Suppressor macrophage (primary cell): Measurements from ENCODE around the gene ZNF665.
A peak's percentile ranks its signal among the peaks of the same experiment; 100 is the strongest.
"Not testable (repeated sequence)": the region's sequence is repeated elsewhere in the genome, so short reads cannot be mapped to it uniquely, and the experiment has no call there.

Experiments
- DNase-seq, 4 experiments: peaks; one replicate each; pipeline ENCODE4 v3.0.0-alpha.2; 2020 to 2022
- total RNA-seq, 17 experiments: gene quantifications; one replicate each; lab custom pipeline; 2026; ENCODE audit warnings: mixed read lengths in 6 of 17, inconsistent platforms in 3 of 17; lab: John Stamatoyannopoulos, UW

Gene ZNF665
- 0.39 to 5.8 (median 1.6) reads per million in 17 experiments for total RNA-seq

DNA sequence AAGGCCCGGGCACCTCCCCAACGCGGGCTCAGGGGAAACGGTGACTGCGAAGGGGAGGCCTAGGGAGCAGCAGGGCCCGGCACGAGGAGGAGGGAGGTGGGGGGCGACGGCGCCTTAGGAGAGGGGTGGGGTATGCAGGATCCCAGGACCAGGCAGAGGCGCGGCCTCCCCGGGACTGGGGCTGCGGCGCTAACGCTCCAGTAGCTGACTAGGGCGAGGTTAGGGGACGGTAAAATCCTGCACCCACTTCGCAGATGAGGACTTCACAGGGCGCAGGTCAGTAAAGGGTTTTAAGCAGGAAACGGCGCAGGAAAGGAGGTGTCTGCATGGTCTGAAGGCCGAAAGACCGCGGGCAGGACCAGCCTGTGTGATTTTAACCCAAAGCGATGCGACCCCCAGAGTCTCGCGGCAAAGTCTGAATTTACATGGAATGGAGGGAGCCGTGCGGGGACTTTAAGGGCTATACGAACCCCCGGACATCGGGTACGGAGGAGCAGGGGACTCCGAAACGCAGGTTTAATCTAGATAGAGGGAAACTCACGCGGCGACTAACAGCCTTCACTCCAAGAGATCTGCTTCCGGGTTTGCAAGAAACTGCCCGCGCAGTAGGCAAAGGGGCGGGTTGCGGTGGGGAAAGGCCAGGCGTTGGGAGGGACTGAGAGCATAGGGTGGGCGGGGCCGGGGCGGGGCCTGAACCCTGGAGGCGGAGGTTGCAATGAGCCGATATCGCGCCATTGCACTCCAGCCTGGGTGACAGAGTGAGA lies at the start of gene ZNF665:
TSS of gene ZNF665 (minus strand) at position 588 of the 764 bp plus-strand sequence. CDS start 10,460 bp downstream, outside the sequence.
- DNase-seq, result peak; percentile 84 to 95 (median 92)

DNA sequence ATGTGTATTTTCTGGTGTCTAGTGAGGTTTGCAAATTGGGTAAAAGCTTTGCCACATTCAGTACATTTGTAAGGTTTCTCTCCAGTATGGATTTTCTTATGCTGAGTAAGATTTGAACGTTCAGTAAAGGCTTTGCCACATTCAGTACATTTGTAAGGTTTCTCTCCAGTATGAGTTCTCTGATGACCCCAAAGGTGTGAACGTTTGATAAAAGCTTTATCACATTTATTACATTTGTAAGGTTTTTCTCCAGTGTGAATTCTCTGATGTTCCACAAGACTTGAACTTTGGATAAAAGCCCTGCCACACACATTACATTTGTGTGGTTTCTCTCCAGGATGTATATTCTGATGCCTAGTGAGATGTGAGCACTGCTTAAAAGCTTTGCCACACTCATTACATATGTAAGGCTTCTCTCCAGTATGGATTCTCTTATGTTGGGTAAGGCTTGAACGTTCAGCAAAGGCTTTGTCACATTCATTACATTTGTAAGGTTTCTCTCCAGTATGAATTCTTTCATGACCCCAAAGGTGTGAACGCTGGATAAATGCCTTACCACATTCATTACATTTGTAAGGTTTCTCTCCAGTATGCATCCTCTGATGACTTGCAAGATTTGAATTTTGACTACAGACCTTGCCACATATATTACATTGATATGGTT lies 44.1 kb upstream of the ZNF665 start:
- no peak for DNase-seq

DNA sequence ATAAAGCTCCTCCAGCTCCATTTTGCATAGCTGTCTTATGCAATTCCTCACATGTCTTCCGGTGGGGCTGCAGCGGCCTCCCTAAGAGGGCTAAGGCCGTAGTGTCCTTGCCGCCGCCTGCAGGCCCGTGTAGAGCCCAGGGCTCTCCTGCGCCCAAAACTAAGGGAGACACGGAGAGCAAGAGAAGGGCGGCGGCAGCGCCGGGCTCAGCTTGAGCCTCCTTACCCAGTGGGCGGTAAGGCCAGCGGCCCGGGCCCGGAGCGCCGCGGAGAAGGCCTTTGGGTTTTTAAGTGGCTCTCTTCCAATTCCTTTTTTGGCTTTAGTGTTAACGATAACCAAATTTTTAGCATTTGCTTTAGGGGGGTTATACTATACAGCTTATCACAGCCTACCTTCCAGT lies 31.4 kb upstream of the ZNF665 start:
- DNase-seq, result no peak

DNA sequence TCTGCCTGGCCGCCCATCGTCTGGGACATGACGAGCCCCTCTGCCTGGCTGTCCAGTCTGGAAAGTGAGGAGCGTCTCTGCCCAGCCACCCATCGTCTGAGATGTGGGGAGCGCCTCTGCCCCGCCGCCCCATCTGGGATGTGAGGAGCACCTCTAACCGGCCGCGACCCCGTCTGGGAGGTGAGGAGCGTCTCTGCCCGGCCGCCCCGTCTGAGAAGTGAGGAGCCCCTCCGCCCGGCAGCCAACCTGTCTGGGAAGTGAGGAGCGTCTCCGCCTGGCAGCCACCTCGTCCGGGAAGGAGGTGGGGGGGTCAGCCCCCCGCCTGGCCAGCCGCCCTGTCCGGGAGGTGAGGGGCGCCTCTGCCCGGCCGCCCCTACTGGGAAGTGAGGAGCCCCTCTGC lies 29.6 kb upstream of the ZNF665 start:
- DNase-seq, result not testable (repeated sequence)

DNA sequence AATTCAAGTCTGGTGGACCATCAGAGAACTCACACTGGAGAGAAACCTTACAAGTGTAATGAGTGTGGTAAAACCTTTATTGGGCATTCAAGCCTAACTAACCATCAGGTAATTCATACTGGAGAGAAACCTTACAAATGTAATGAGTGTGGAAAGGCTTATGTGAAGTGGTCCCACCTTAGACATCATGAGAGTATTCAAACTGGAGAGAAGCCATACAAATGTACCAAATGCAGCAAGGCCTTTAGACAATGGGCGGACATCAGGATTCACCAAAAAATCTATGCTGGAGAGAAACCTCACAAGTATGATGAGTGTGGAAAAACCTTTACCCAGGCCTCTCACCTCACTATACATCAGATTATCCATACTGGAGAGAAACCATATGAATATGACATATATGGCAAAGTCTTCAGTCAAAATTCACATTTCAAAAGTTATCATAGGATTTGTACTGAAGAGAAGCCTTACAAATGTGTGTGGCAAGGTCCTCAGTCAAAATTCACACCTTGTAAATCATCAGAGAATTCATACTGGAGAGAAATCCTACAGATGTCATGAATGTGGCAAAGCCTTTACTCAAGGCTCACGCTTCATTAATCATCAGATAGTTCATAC lies 19.7 kb upstream of the ZNF665 start:
- DNase-seq, result no peak

DNA sequence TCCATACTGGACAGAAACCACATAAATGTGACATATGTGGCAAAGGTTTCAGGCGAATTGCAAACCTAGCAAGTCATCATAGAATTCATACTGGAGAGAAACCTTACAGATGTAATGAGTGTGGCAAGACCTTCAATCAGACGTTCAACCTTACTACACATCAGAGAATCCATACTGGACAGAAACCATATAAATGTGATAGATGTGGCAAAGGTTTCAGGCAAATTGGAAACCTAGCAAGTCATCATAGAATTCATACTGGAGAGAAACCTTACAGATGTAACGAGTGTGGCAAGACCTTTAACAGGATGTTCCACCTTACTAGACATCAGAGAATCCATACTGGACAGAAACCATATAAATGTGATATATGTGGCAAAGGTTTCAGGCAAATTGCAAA lies 18.4 kb upstream of the ZNF665 start:
- DNase-seq, result not testable (repeated sequence)

DNA sequence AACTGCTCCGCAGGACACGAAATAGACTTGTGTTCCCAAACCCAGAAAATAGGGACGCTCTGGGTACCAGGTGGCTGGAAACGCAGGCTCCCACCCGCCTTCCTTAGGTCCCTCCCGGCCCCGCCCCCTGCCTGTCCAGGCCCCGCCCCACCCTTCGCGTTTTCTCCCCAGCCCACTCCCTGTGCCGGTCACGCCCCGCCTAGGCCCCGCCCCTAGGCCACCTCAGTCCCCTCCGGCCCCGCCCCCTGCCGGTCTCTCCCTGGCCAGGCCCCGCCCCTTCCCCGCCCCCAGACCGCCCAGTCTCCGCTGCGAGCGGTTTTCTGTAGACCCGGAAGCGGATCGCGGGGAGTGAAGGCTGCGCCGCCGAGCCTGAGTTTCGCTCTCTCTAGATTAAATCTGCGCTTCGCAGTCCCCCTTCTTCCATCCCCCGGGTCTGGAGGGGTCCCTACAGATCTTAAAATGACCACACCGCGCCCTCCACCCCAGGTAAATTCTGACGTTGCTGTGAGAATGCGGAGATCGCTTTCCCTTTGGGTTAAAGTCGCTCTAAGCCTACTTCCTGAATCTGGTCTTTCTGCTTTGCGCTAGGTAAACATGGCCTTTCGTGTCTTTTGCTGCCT lies 3.7 kb upstream of the ZNF665 start:
- DNase-seq, result peak; percentile 92 to 100 (median 96)

DNA sequence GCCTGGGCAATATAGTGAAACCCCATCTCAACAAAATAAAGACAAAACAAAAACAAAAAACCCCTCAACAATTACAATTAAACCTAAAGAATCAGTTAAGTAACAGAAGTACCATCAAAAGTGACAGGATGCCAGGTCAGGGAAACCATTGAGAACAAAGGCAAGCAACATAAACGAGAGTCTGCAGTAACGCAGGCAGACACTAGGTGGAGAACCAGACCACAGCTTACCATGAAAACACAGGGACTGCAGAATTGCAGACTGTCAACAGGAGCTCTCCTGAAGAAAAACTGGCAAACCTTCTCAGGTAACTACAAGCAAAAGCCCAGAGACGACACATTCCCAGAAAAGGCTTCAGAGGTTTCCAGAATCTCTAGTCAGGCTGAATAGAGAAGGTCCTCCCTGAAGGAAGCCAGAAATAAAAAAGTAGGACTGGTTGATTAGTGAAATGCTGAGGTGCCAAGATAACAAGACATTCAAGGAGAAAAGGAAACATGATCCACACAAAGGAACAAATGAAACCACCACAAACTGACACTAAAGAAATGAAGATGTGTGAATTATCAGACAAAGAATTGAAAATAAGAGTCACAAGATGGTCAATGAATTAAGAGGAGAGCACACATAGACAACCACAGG lies 2.2 kb upstream of the ZNF665 start:
- peak; percentile 77 to 86 (median 82) for DNase-seq

DNA sequence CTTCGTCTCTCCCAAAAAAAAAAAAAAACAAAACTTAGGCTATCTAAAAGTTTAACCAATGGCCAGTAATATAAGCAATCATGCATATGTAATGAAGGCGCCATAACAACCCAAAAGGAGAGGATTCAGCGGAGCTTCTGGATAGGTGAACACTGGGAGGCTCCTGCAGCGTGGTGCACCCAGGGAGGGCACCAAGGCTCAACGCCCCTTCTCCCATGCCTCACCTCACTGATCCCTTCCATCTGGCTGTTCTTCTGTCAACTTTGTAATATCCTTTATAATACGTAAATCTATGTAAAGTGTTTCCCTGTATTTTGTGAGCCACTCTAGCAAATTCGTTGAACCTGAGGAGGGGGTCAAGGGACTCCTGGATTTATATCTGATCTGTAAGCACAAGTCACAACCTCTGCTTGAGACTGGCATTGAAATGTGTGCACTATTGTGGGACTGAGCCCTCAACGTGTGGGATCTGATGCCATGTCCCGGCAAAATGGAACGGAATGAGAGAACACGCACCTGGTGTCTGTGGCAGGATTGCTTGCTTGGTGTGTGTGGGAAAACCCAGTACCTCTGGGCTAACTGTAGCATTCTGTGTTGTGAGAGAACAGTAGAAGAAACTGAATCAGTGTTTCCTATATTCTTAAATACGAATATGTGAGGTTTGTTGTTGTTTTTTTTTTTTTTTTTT lies 521 bp upstream of the ZNF665 start:
- DNase-seq, result no peak

DNA sequence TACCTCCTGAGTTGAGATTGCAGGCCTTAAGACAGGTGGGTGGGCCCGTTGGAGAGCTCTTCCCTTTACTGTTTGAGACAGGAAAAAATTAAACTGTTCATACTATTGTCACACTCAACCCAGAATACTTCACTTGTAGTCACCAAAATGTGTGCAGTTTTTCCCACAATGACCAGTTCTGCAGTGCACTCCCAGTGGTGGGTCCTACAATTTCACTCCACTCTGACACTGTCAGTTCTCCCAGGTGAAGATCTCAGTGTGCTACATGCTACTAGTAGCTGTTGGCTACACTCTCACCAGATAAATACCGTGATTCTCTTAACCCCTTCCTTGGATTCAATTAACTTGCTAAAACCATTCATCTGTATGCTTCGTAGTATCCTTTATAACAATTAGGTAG lies 2.9 kb downstream of the ZNF665 start:
- DNase-seq, result no peak

DNA sequence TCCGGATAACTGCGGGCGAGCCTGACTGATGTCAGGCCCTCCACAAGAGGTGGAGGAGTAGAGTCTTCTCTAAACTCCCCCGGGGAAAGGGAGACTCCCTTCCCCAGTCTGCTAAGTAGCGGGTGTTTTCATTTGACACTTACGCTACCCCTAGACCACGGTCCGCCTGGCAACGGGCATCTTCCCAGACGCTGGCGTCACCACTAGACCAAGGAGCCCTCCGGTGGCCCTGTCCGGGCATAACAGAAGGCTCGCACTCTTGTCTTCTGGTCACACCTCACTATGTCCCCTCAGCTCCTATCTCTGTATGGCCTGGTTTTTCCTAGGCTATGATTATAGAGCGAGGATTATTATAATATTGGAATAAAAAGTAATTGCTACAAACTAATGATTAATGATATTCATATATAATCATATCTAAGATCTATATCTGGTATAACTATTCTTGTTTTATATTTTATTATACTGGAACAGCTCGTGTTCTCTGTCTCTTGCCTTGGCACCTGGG lies 3.4 kb downstream of the ZNF665 start:
- DNase-seq, result not testable (repeated sequence)

DNA sequence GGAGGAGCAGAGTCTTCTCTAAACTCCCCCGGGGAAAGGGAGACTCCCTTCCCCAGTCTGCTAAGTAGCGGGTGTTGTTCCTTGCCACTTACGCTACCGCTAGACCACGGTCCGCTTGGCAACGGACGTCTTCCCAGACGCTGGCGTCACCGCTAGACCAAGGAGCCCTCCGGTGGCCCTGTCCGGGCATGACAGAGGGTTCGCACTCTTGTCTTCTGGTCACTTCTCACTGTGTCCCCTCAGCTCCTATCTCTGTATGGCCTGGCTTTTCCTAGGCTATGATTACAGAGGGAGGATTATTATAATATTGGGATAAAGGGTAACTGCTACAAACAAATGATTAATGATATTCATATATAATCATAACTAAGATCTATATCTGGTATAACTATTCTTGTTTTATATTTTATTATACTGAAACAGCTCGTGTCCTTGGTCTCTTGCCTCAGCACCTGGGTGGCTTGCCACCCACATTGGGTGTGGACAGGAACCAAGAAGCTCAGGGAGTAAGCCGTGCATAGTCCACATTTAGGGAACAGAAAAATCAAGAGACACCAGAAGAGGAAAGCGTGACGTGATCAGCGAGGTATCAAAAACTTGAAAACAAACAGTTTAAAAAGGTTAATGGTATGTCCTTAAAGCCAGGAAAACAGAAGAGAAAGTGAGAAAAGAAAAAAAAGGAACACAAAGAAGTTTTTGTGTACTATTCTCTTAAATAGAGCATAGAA lies 7.8 kb downstream of the ZNF665 start:
- peak in 2 of 4 experiments; percentile 26 to 43 for DNase-seq

DNA sequence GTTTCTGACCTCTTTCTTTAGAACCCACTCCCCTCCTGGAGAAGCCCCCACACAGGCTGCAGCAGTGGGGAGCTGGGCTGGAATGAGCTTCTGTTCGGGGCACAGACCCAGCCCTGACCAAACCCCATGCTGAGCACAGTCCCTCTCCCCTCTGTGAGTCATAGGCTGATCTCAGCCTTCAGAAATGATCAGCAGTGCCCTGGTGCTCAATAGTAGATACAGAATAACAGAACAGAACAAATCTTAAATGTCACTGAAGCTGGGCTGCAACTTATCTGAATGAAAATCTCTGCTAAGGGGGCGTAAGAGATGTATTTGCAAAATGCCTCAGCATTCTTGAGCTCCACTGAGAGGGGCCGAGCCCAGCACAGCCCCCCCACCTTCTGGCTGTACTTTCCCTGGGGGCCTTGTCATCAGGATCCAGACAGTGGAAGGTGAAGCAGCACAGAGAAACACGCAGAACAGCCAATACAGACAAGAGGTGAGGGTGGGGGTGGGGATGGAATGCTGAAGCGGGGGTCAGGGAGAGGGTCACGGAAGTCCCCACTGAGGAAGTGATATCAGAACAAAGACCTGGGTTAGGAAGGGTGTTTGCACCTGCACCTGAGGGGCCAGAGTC lies 9.9 kb downstream of the ZNF665 start:
- no peak for DNase-seq

DNA sequence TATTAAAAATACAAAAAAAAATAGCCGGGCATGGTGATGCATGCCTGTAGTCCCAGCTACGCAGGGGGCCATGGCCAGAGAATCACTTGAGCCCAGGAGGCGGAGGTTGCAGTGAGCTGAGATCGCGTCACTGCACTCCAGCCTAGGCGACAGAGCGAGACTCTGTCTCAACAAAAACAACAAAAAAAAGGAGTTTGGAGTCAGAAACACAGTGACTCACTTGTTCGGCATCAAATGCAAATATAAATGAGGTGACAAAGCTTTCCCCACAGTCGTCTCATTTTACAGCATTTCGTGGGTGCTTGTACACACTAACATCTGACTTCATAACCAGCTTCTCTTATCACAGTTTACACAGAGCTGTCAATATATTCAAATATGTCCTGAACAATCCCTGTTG lies 11.0 kb downstream of the ZNF665 start:
- no peak for DNase-seq

DNA sequence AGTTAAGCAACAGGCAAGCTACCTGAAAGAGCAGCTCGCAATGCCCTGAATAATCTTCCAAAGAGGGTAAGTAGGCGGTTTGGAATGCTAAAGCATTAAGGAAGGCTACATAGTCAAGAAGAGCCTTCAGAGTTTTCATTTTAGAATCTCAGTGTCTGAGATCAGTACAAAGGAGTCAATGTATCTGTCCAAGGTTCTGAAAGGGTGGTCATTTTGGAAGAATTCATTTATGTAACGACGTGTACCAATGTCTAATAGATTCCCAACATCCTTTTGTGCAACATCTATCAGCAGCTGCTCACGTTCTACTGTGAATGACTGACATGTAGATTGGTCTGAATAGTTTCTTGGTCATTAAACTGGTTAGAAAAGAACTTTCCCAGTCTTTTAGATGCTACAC lies 15.2 kb downstream of the ZNF665 start:
- no peak for DNase-seq

DNA sequence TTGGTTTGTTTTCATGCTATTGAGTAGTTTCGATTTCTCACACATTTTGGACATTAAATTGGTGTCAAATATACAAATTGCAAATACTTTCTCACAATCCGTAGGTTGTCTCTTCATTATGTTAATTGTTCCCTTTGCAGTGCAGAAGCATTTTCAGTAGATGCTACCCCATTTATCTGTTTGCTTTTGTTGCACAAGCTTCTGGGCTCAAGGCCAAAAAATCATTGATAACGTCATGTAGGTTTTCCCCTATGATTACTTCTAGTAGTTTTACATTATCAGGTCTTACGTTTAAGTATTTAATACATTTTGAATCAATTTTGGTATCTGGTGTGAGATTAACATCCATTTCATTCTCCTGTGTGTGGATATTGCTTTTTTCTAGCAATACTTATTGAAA lies 20.3 kb downstream of the ZNF665 start:
- no peak for DNase-seq

DNA sequence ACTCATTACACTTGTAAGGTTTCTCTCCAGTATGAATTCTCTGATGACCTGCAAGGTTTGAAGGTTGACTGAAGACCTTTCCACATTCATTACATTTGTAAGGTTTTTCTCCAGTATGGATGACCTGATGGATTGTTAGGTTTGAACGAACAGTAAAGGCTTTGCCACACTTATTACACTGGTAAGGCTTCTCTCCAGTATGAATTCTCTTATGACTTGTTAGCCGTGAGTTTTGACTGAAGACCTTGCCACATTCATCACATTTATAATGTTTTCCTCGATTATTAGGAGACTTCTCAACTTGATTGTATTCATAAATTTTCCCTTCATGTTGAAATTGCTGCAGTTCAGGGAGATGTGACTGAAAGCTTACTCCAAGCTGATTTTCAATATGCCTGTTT lies 27.5 kb downstream of the ZNF665 start:
- no peak for DNase-seq

DNA sequence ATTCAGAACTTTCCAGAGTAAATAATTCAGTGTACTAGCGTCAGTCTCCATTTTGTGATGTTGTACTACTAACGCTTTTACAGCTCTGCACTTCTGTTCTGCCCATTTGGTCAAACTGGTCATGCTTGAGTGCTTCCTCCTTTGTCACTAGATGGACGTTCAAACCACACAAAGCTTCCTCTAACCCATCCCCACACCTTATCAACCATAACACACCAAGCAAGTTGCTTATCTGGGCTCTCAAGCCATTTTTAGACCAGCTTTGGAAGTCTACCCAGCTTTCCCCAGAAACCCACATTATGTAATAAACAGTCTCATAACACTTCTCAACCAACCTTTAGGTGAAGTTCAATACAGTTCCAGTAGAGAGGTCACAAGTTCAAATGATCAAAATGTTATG lies 32.0 kb downstream of the ZNF665 start:
- DNase-seq, result no peak

DNA sequence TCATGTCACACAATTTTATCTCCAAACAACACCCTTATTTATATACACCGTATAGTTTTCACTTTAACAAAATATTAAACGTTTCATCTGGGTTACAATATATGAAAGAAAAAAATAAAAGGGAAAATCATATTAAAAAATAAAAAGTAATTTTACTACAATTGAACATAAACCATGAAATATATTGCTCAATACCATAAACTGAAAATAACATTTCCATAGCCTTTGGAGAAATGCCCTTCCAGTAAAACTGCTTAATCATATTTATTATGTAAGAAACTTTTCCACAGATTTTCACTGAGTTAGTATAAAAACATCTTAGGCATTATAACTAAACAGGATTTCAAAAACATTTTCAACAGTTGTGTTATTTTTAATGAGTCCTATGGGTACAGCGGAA lies 32.8 kb downstream of the ZNF665 start:
- DNase-seq, result no peak

DNA sequence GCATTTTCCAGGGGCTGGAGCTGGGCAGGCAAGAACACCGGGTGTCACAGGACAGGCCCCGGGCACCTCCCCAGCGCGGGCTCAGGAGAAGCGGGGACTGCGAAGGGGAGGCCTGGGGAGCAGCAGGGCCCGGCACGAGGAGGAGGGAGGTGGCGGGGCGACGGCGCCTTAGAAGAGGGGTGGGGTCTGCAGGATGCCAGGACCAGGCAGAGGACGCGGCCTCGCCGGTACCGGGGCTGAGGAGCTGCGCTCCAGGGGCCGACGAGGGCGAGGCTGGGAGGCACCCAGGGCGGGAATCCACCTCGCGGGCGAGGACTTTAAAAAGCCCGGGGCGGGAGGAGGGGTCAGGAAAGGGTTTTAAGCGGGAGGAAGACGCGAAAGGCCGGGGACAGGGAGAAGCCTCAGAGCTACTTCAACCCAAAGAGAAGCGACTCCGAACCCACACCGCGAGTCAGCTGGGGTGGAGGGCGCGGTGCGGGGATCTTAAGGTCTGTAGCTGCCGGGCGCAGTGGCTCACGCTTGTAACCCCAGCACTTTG lies 35.0 kb downstream of the ZNF665 start:
- DNase-seq, result peak; percentile 35 to 64 (median 40)
